Thyroid gland (tissue), 4 donors: ENCODE data around the gene CGN.

Experiments used
- POLR2A ChIP-seq, 2 donors: fragments of 450-650 bp; IDR thresholded peaks; one replicate each; pipeline ENCODE4 v1.6.1; 2017; ENCODE audit warnings: antibody characterized with exemption in 2 of 2, mild to moderate bottlenecking in 2 of 2, moderate library complexity in 1 of 2
- TF ChIP-seq, protein P1 (sequence below), 6 experiments: fragments of 200-600 bp in 3 of 6; fragments of 450-650 bp in 3 of 6; sonication (generic) in 3 of 6; IDR thresholded peaks; one replicate each; pipeline ENCODE4 v1.5.1; 2016 to 2019; ENCODE audit warnings: antibody characterized with exemption in 6 of 6, mild to moderate bottlenecking in 2 of 6, inconsistent platforms in 1 of 6, moderate library complexity in 1 of 6

DNA sequence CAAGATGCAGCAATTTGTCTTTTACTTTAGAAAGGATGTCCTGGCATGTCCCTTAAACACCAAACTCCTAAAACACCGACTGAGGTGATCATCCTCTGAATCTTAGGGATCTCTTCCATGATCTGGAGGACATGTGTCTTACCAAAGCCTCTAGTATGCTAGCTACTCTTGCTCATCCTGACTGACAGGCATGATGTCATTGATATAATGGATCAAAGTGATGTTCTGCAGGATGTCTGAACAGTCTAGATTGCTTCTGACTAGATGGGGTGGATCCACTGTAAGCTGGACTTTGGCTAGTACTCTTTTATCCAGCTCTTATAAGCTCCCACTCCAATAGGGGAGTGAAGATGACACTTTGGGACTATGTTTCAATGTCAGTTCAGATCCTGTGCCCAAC lies 11.3 kb upstream of the CGN start:
- TF ChIP-seq, protein P1, sequence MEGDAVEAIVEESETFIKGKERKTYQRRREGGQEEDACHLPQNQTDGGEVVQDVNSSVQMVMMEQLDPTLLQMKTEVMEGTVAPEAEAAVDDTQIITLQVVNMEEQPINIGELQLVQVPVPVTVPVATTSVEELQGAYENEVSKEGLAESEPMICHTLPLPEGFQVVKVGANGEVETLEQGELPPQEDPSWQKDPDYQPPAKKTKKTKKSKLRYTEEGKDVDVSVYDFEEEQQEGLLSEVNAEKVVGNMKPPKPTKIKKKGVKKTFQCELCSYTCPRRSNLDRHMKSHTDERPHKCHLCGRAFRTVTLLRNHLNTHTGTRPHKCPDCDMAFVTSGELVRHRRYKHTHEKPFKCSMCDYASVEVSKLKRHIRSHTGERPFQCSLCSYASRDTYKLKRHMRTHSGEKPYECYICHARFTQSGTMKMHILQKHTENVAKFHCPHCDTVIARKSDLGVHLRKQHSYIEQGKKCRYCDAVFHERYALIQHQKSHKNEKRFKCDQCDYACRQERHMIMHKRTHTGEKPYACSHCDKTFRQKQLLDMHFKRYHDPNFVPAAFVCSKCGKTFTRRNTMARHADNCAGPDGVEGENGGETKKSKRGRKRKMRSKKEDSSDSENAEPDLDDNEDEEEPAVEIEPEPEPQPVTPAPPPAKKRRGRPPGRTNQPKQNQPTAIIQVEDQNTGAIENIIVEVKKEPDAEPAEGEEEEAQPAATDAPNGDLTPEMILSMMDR (IDR thresholded peaks at IDR 0.05), result no peak
- no peak for TF ChIP-seq POLR2A (IDR thresholded peaks at IDR 0.05)
